ENCODE results near the gene SUN2. TPM values are rescaled to one million over a fixed set of nuclear protein-coding genes. Genes with fewer than 3 reads are reported as not detected.

SUN2 gene
- total and polyA plus RNA-seq, 2 of the 8 experiments (the other 6 are each of a cell fraction or from before 2014, with no cell fraction given) = 5.1 to 10.5 TPM

- Histone ChIP-seq H2BK12ac (ENCODE audit: low read depth, low read length) (no peak overlapping the region; the same call in 1 of the 2 replicates), H3K23ac (ENCODE audit: insufficient read length) (no peak overlapping the region), H3K4me1 (replicated peaks in 1 of 4; ENCODE audit: control insufficient read depth in 3 of 4, insufficient read depth in 4 of 4, low read length in 3 of 4) (peaks cover 7 to 19% (median 12%) of the 10 kb centered on the region in 4 experiments; a peak in 6 of 7 replicates), H3K36me3 (ENCODE audit: control insufficient read depth in 2 of 4, insufficient read depth in 4 of 4, low read length in 3 of 4) (no peaks in the 10 kb centered on the region; a peak in 2 of 8 replicates), H3K9ac (replicated peaks in 1 of 4; ENCODE audit: extremely low read depth in 1 of 4, low read depth in 3 of 4, low read length in 3 of 4) (peak overlapping the region; percentile 90 to 94 (median 90)), H2BK20ac (ENCODE audit: low read length) (no peak overlapping the region), H4K5ac (ENCODE audit: insufficient read length, low read depth, low read length) (peak overlapping the region; percentile 56), H3K27ac (ENCODE audit: low read depth, low read length) (peak overlapping the region; percentile 97), H2AFZ (ENCODE audit: low read length) (0 out of 2 replicates have a peak overlapping the region, but pooled peaks have one; percentile 9), H2BK120ac (replicated peaks; ENCODE audit: low read depth, low read length) (no peak overlapping the region), H4K91ac (replicated peaks; ENCODE audit: insufficient read length, low read length) (no peak overlapping the region), H3K79me2 (ENCODE audit: control insufficient read depth in 1 of 2, insufficient read depth in 2 of 2, low read length in 2 of 2) (peaks cover 0 to 31% of the 10 kb centered on the region in 2 experiments; a peak in 2 of 4 replicates), H3K27me3 (replicated peaks in 1 of 4; ENCODE audit: control insufficient read depth in 3 of 4, extremely low read depth in 1 of 4, insufficient read depth in 3 of 4, low read length in 3 of 4) (no peaks in the 10 kb centered on the region), H3K56ac (replicated peaks; ENCODE audit: insufficient read length, low read depth, low read length) (no peak overlapping the region), H3K79me1 (ENCODE audit: low read depth, low read length) (peaks cover 2% of the 10 kb centered on the region; the same call in 1 of the 2 replicates), H3K4me2 (ENCODE audit: insufficient read depth in 1 of 2, low read depth in 2 of 2, low read length in 2 of 2) (peak overlapping the region; percentile 81 to 96), H3K4ac (replicated peaks; ENCODE audit: insufficient read length, low read depth, low read length) (no peak overlapping the region), H3K14ac (ENCODE audit: insufficient read length) (no peak overlapping the region), H4K20me1 (replicated peaks in 1 of 2; ENCODE audit: control insufficient read depth in 1 of 2, insufficient read depth in 2 of 2, low read length in 2 of 2) (peaks cover 0 to 3% of the 10 kb centered on the region in 2 experiments), H4K8ac (ENCODE audit: extremely low read depth, insufficient read depth, low read length) (peak overlapping the region; percentile 84; the same call in 1 of the 2 replicates), H2AK5ac (ENCODE audit: low read depth, low read length) (no peak overlapping the region), H3K18ac (ENCODE audit: extremely low read depth, low read length) (peak overlapping the region; percentile 36; the same call in 1 of the 2 replicates), H3K4me3 (ENCODE audit: extremely low read depth in 1 of 4, insufficient read depth in 2 of 4, low read depth in 3 of 4, low read length in 4 of 4) (peak overlapping the region; percentile 74 to 100 (median 88)), H2BK15ac (ENCODE audit: low read length) (0 out of 2 replicates have a peak overlapping the region, but pooled peaks have one; percentile 68), H3K23me2 (ENCODE audit: low read depth, low read length) (peaks cover 14% of the 10 kb centered on the region), H3K9me3 (ENCODE audit: insufficient read depth in 2 of 2, low read depth in 1 of 2, low read length in 1 of 2) (no peaks in the 10 kb centered on the region), H2BK5ac (ENCODE audit: low read depth, low read length) (peak overlapping the region; percentile 27; the same call in 1 of the 2 replicates)
- DNase-seq (ENCODE audit: low read depth in 1 of 2, low spot score in 2 of 2) = no peak
- FAIRE-seq = no peak
- ChIA-PET CTCF (ENCODE audit: partially characterized antibody) (interaction anchor here (0.5 to 1.5 kb wide), 3 partner anchors 19 to 274 kb away, joined by 3 to 11 read pairs (median 3); partner anchors contain the start of gene TOMM22), POLR2A (ENCODE audit: partially characterized antibody) (interaction anchor here (0.8 to 13.1 kb wide), 4 partner anchors 8 to 17 kb away, joined by 3 to 123 read pairs (median 6); partner anchors contain the start of gene TOMM22)
- WGBS, 2 experiments (ENCODE audit: extremely low coverage in 1 of 2, insufficient coverage in 1 of 2, insufficient read length in 1 of 2, insufficient replicate concordance in 2 of 2, low coverage in 1 of 2, low lambda C conversion rate in 2 of 2, missing lambda C conversion rate in 1 of 2) = 2% methylated on average over 42 of the region's 57 CpGs; no CpG with 5 or more reads in 1 of the 2 experiments
- TF ChIP-seq RBBP5 (IDR thresholded peaks at IDR 0.05; ENCODE audit: borderline replicate concordance, low read depth, low read length) (no peak), BACH1 (IDR thresholded peaks at IDR 0.05; ENCODE audit: low read length) (no peak), PHF8 (conservative IDR thresholded peaks at IDR 0.05; ENCODE audit: low read depth, low read length) (peak; percentile 44), BRCA1 (IDR thresholded peaks at IDR 0.05; ENCODE audit: low read depth, low read length) (no peak), ASH2L (IDR thresholded peaks at IDR 0.05; ENCODE audit: low read length) (no peak), SIN3A (conservative IDR thresholded peaks at IDR 0.05 in 1 of 2, IDR thresholded peaks at IDR 0.05 in 1 of 2; ENCODE audit: low read depth in 1 of 2, low read length in 2 of 2) (peak in 1 of 2 experiments; percentile 18; a peak in 1 of 4 replicates), SP2 (IDR thresholded peaks at IDR 0.05; ENCODE audit: low read length) (no peak), TAF1 (IDR thresholded peaks at IDR 0.05; ENCODE audit: low read depth, low read length) (no peak), YY1 (IDR thresholded peaks at IDR 0.05; ENCODE audit: low read depth, low read length) (no peak), SUZ12 (IDR thresholded peaks at IDR 0.05; ENCODE audit: low read length) (no peak), TAF7 (optimal IDR thresholded peaks at IDR 0.05; ENCODE audit: borderline replicate concordance, low read depth, low read length) (peak; percentile 26), JUN (IDR thresholded peaks at IDR 0.05; ENCODE audit: low read depth, low read length) (no peak), CEBPB (IDR thresholded peaks at IDR 0.05; ENCODE audit: low read depth, low read length) (no peak)
These were observed 55.5 kb downstream of the SUN2 start for GRCh38 chr22:38700270-38700788.
